OCI-LY7 (cell line): ENCODE measurements around the gene SNRPF. TPM values are rescaled to one million over a fixed set of nuclear protein-coding genes. Genes with fewer than 3 reads are reported as not detected.
A peak's percentile ranks its signal among the peaks of the same experiment; 100 is the strongest.

Experiments used
- Bru-seq: library from RNA; stranded (reverse); fragments of 400-500 nt; gene quantifications from one replicate; lab custom pipeline; 2021; lab: Mats Ljungman, UMichigan
- BruChase-seq, 2 experiments: library from RNA; stranded (reverse); fragments of 400-500 nt; gene quantifications; one replicate each; lab custom pipeline; 2021; lab: Mats Ljungman, UMichigan
- BruUV-seq: library from RNA; stranded (reverse); fragments of 400-500 nt; replicated peaks from 2 replicates; lab custom pipeline; 2021; lab: Mats Ljungman, UMichigan
- CTCF ChIA-PET: fragments of 300-600 bp; sonication (Branson Sonifier 250); formaldehyde crosslinking; loops from one replicate; lab custom pipeline; 2022; ENCODE audit warnings: antibody characterized with exemption; ENCODE audit not compliant: unreplicated experiment; lab: Charles Lee
- POLR2A ChIA-PET: fragments of 300-600 bp; sonication (Branson Sonifier 250); formaldehyde crosslinking; loops from one replicate; lab custom pipeline; 2022; ENCODE audit warnings: antibody characterized with exemption; lab: Charles Lee
- DNase-seq: peaks from one replicate; pipeline ENCODE4 v3.0.0-alpha.2; 2015; ENCODE audit warnings: low spot score
- H2AFZ ChIP-seq: fragments of 200-600 bp; sonication (generic), shearing (Covaris generic); 2 replicates; pipeline ENCODE4 v1.6.1; 2014; ENCODE audit warnings: mild to moderate bottlenecking, antibody characterized with exemption, low read length, moderate library complexity
- H3K27ac ChIP-seq: fragments of 200-600 bp; sonication (generic); 2 replicates; pipeline ENCODE4 v1.5.1; 2014; ENCODE audit warnings: mixed run types, low read depth, mild to moderate bottlenecking, moderate library complexity, low read length, inconsistent platforms; ENCODE audit not compliant: poor library complexity, severe bottlenecking
- H3K36me3 ChIP-seq: fragments of 200-600 bp; sonication (generic); 2 replicates; pipeline ENCODE4 v1.6.1; 2014; ENCODE audit warnings: mild to moderate bottlenecking, antibody characterized with exemption, low read length, moderate library complexity, mixed read lengths; ENCODE audit not compliant: insufficient read depth
- H3K4me1 ChIP-seq: fragments of 200-600 bp; sonication (generic); 2 replicates; pipeline ENCODE4 v1.5.1; 2014; ENCODE audit warnings: mild to moderate bottlenecking, low read length; ENCODE audit not compliant: insufficient read depth, poor library complexity, severe bottlenecking
- H3K4me2 ChIP-seq: fragments of 200-600 bp; sonication (generic); 2 replicates; pipeline ENCODE4 v1.6.1; 2014; ENCODE audit warnings: mild to moderate bottlenecking, low read length
- H3K4me3 ChIP-seq: fragments of 200-600 bp; sonication (generic); 2 replicates; pipeline ENCODE4 v1.5.1; 2014; ENCODE audit warnings: mild to moderate bottlenecking, low read depth, low read length; ENCODE audit not compliant: poor library complexity, severe bottlenecking
- H3K79me2 ChIP-seq: fragments of 200-600 bp; sonication (generic); 2 replicates; pipeline ENCODE4 v1.6.1; 2016; ENCODE audit warnings: low read depth, mild to moderate bottlenecking, low read length, moderate library complexity, mixed read lengths; ENCODE audit not compliant: insufficient read depth
- H3K9me2 ChIP-seq: fragments of 200-600 bp; sonication (generic); 2 replicates; pipeline ENCODE4 v1.6.1; 2016; ENCODE audit warnings: mild to moderate bottlenecking, low read length, mixed read lengths; ENCODE audit not compliant: insufficient read depth
- H3K9me3 ChIP-seq: fragments of 200-600 bp; sonication (generic); 2 replicates; pipeline ENCODE4 v1.6.1; 2014; ENCODE audit warnings: mild to moderate bottlenecking, mixed run types, low read length, mixed read lengths
- H4K20me1 ChIP-seq: fragments of 200-600 bp; sonication (generic); 2 replicates; pipeline ENCODE4 v1.6.1; 2014; ENCODE audit warnings: mild to moderate bottlenecking, antibody characterized with exemption, low read length, moderate library complexity, mixed read lengths; ENCODE audit not compliant: insufficient read depth
- CTCF ChIP-seq: fragments of 200-600 bp; sonication (generic); conservative IDR thresholded peaks from 2 replicates; pipeline ENCODE4 v1.5.1; 2014; ENCODE audit warnings: mild to moderate bottlenecking, antibody characterized with exemption, low read length, moderate library complexity, mixed read lengths
- EZH2phosphoT487 ChIP-seq: fragments of 200-600 bp; sonication (generic); IDR thresholded peaks from 2 replicates; pipeline ENCODE4 v1.6.1; 2018; ENCODE audit warnings: low read depth, borderline replicate concordance, mild to moderate bottlenecking, mixed run types, antibody characterized with exemption, low read length, moderate library complexity, mixed read lengths
- intact Hi-C: fragments of 100-400 bp; cut with micrococcal nuclease; formaldehyde crosslinking; loops from one replicate; pipeline ENCODE4 v1.10.0; 2022; ENCODE audit not compliant: unreplicated experiment
- long read RNA-seq: library from polyadenylated mRNA; stranded (forward); transcript quantifications from one replicate; pipeline ENCODE4 v2.0.0, GENCODE V29; 2022
- total RNA-seq, 2 experiments: library from RNA; depleted of rRNA in 1 of 2; stranded (reverse); fragments of >200 nt in 1 of 2; shearing (Covaris generic) in 1 of 2; gene quantifications; 2 replicates each; pipeline ENCODE4 v1.2.3, GENCODE V29; 2014 to 2022

SNRPF gene
- total RNA-seq (2014; rRNA removed; shearing (Covaris generic)) (34.9 and 38.4 TPM in 2 replicates), total RNA-seq (2022) (43.5 and 53.2 TPM in 2 replicates), Bru-seq, nascent RNA (percentile 86 among the genes with signal in this experiment), BruChase-seq, experiment 1, labeled RNA remaining after a 6-hour chase (percentile 64 among the genes with signal in this experiment), BruChase-seq, experiment 2, labeled RNA remaining after a 2-hour chase (percentile 73 among the genes with signal in this experiment)
- long read RNA-seq, transcript SNRPF-201 (4 exons, 1,389 nt) = major isoform, 146 of 227 reads
- long read RNA-seq, partial matches to known transcripts = 75 of 227 reads
- long read RNA-seq, other reads (novel, unspliced or antisense) = 3 of 227 reads

- H3K4me1 ChIP-seq = peaks cover 14% of the 10 kb centered on the region
- DNase-seq = peak; percentile 96
- ChIA-PET CTCF (no interaction called here), POLR2A (interaction anchor here (0.5 kb wide), 1 partner anchor 848 kb away, joined by 4 read pairs; no protein-coding TSS in a partner anchor)
- peak within 1 kb of the TSS; percentile 65 for H3K27ac ChIP-seq
- BruUV-seq = no TSS peak
- H3K79me2 ChIP-seq = peaks cover 49% of the 10 kb centered on the region
- peaks cover 37% of the 10 kb centered on the region for H3K36me3 ChIP-seq
- TF ChIP-seq CTCF (0 out of 2 replicates have a peak, but pooled peaks have one; percentile 27), EZH2phosphoT487 (no peak)
- H4K20me1 ChIP-seq = no peaks in the 10 kb centered on the region
- intact Hi-C loops = loop anchor here (2.0 kb wide), 1 partner anchor 84 kb away; the partner anchor contains the start of genes AMDHD1 and CCDC38
- H2AFZ ChIP-seq = peak within 1 kb of the TSS; percentile 89
- no peaks in the 10 kb centered on the region for H3K9me2 ChIP-seq
- peak within 1 kb of the TSS; percentile 98 for H3K4me3 ChIP-seq
- peaks cover 25% of the 10 kb centered on the region for H3K9me3 ChIP-seq
- peak within 1 kb of the TSS; percentile 94 for H3K4me2 ChIP-seq
Measured at GRCh38 chr12:95858451-95859343, at the start of gene SNRPF. Gene SNRPF (plus strand): TSS chr12:95858952. CDS start chr12:95859074, 122 bp downstream.

GRCh38 chr12:95809000-95809680 is 49.6 kb upstream of the SNRPF start:
- no TSS peak for BruUV-seq
- Histone ChIP-seq H3K27ac (no peak overlapping the region), H2AFZ (no peak overlapping the region), H3K79me2 (no peaks in the 10 kb centered on the region), H4K20me1 (no peaks in the 10 kb centered on the region), H3K36me3 (no peaks in the 10 kb centered on the region), H3K9me3 (no peaks in the 10 kb centered on the region), H3K4me3 (no peak overlapping the region), H3K4me2 (no peak overlapping the region), H3K4me1 (no peaks in the 10 kb centered on the region), H3K9me2 (no peaks in the 10 kb centered on the region)
- POLR2A ChIA-PET = interaction anchor here (0.6 to 0.9 kb wide), 4 partner anchors 12 to 774 kb away, joined by 3 to 6 read pairs (median 4); no protein-coding TSS in a partner anchor
- TF ChIP-seq CTCF (no peak), EZH2phosphoT487 (no peak)
- intact Hi-C loops = no loop called here
- no peak for DNase-seq
- CTCF ChIA-PET = no interaction called here
